ENCODE results near the gene PPARG.
"Not testable (repeated sequence)": the region's sequence is repeated elsewhere in the genome, so short reads cannot be mapped to it uniquely, and the experiment has no call there.

The PPARG gene

GRCh38 chr3:12442654-12443501 is 154.0 kb downstream of the PPARG start:
- H3K27ac ChIP-seq (ENCODE audit: low read length) = no peak overlapping the region
- no peak overlapping the region for H3K9ac ChIP-seq (ENCODE audit: low read length)
- H3K36me3 ChIP-seq (ENCODE audit: control insufficient read depth, low read depth, low read length) = no peaks in the 10 kb centered on the region
- H3K27me3 ChIP-seq (ENCODE audit: control insufficient read depth, insufficient read depth, low read length) = no peaks in the 10 kb centered on the region
- peaks cover 15% of the 10 kb centered on the region for H3K4me1 ChIP-seq (ENCODE audit: control insufficient read depth, low read depth, low read length)
- no peak overlapping the region for H3K4me3 ChIP-seq (ENCODE audit: low read length)
- no peaks in the 10 kb centered on the region for H3K9me3 ChIP-seq (ENCODE audit: control insufficient read depth, low read depth, low read length)

- no peak overlapping the region for H3K27ac ChIP-seq (ENCODE audit: low read length)
- H3K4me1 ChIP-seq (ENCODE audit: control insufficient read depth, low read depth, low read length) = peaks cover 15% of the 10 kb centered on the region
- no peak overlapping the region for H3K4me3 ChIP-seq (ENCODE audit: low read length)
- H3K9ac ChIP-seq (ENCODE audit: low read length) = no peak overlapping the region
- no peaks in the 10 kb centered on the region for H3K27me3 ChIP-seq (ENCODE audit: control insufficient read depth, insufficient read depth, low read length)
- H3K9me3 ChIP-seq (ENCODE audit: control insufficient read depth, low read depth, low read length) = no peaks in the 10 kb centered on the region
- no peaks in the 10 kb centered on the region for H3K36me3 ChIP-seq (ENCODE audit: control insufficient read depth, low read depth, low read length)
Measured at GRCh38 chr3:12443781-12444522, 155.1 kb downstream of the PPARG start.

GRCh38 chr3:12444582-12445471 is 156.0 kb downstream of the PPARG start:
- no peak overlapping the region for H3K9ac ChIP-seq (ENCODE audit: low read length)
- no peaks in the 10 kb centered on the region for H3K9me3 ChIP-seq (ENCODE audit: control insufficient read depth, low read depth, low read length)
- H3K27ac ChIP-seq (ENCODE audit: low read length) = no peak overlapping the region
- no peaks in the 10 kb centered on the region for H3K36me3 ChIP-seq (ENCODE audit: control insufficient read depth, low read depth, low read length)
- no peak overlapping the region for H3K4me3 ChIP-seq (ENCODE audit: low read length)
- H3K4me1 ChIP-seq (ENCODE audit: control insufficient read depth, low read depth, low read length) = peaks cover 15% of the 10 kb centered on the region
- H3K27me3 ChIP-seq (ENCODE audit: control insufficient read depth, insufficient read depth, low read length) = no peaks in the 10 kb centered on the region

GRCh38 chr3:12445523-12446240 is 156.8 kb downstream of the PPARG start:
- Histone ChIP-seq H3K27me3 (ENCODE audit: control insufficient read depth, insufficient read depth, low read length) (no peaks in the 10 kb centered on the region), H3K9ac (ENCODE audit: low read length) (no peak overlapping the region), H3K4me3 (ENCODE audit: low read length) (no peak overlapping the region), H3K9me3 (ENCODE audit: control insufficient read depth, low read depth, low read length) (no peaks in the 10 kb centered on the region), H3K27ac (ENCODE audit: low read length) (no peak overlapping the region), H3K4me1 (ENCODE audit: control insufficient read depth, low read depth, low read length) (peaks cover 15% of the 10 kb centered on the region), H3K36me3 (ENCODE audit: control insufficient read depth, low read depth, low read length) (no peaks in the 10 kb centered on the region)

GRCh38 chr3:12446298-12446697 is 157.4 kb downstream of the PPARG start:
- Histone ChIP-seq H3K27ac (ENCODE audit: low read length) (no peak overlapping the region), H3K4me1 (ENCODE audit: control insufficient read depth, low read depth, low read length) (peaks cover 12% of the 10 kb centered on the region), H3K36me3 (ENCODE audit: control insufficient read depth, low read depth, low read length) (no peaks in the 10 kb centered on the region), H3K4me3 (ENCODE audit: low read length) (no peak overlapping the region), H3K9me3 (ENCODE audit: control insufficient read depth, low read depth, low read length) (no peaks in the 10 kb centered on the region), H3K27me3 (ENCODE audit: control insufficient read depth, insufficient read depth, low read length) (no peaks in the 10 kb centered on the region), H3K9ac (ENCODE audit: low read length) (no peak overlapping the region)

- Histone ChIP-seq H3K4me1 (ENCODE audit: control insufficient read depth, low read depth, low read length) (peaks cover 8% of the 10 kb centered on the region), H3K27me3 (ENCODE audit: control insufficient read depth, insufficient read depth, low read length) (no peaks in the 10 kb centered on the region), H3K36me3 (ENCODE audit: control insufficient read depth, low read depth, low read length) (no peaks in the 10 kb centered on the region), H3K27ac (ENCODE audit: low read length) (no peak overlapping the region), H3K9me3 (ENCODE audit: control insufficient read depth, low read depth, low read length) (no peaks in the 10 kb centered on the region), H3K9ac (ENCODE audit: low read length) (no peak overlapping the region), H3K4me3 (ENCODE audit: low read length) (no peak overlapping the region)
Measured at GRCh38 chr3:12447075-12447474, 158.2 kb downstream of the PPARG start.

- H3K9me3 ChIP-seq (ENCODE audit: control insufficient read depth, low read depth, low read length); H3K27ac ChIP-seq (ENCODE audit: low read length); H3K9ac ChIP-seq (ENCODE audit: low read length); H3K4me3 ChIP-seq (ENCODE audit: low read length); H3K36me3 ChIP-seq (ENCODE audit: control insufficient read depth, low read depth, low read length); H3K27me3 ChIP-seq (ENCODE audit: control insufficient read depth, insufficient read depth, low read length); H3K4me1 ChIP-seq (ENCODE audit: control insufficient read depth, low read depth, low read length): not testable (repeated sequence)
Measured at GRCh38 chr3:12448404-12449202, 159.7 kb downstream of the PPARG start.

GRCh38 chr3:12449889-12450682 is 161.2 kb downstream of the PPARG start:
- peaks cover 3% of the 10 kb centered on the region for H3K4me1 ChIP-seq (ENCODE audit: control insufficient read depth, low read depth, low read length)
- no peaks in the 10 kb centered on the region for H3K9me3 ChIP-seq (ENCODE audit: control insufficient read depth, low read depth, low read length)
- no peak overlapping the region for H3K4me3 ChIP-seq (ENCODE audit: low read length)
- H3K9ac ChIP-seq (ENCODE audit: low read length) = no peak overlapping the region
- no peaks in the 10 kb centered on the region for H3K27me3 ChIP-seq (ENCODE audit: control insufficient read depth, insufficient read depth, low read length)
- no peaks in the 10 kb centered on the region for H3K36me3 ChIP-seq (ENCODE audit: control insufficient read depth, low read depth, low read length)
- H3K27ac ChIP-seq (ENCODE audit: low read length) = no peak overlapping the region

- Histone ChIP-seq H3K4me3 (ENCODE audit: low read length) (no peak overlapping the region), H3K9me3 (ENCODE audit: control insufficient read depth, low read depth, low read length) (no peaks in the 10 kb centered on the region), H3K4me1 (ENCODE audit: control insufficient read depth, low read depth, low read length) (no peaks in the 10 kb centered on the region), H3K27ac (ENCODE audit: low read length) (no peak overlapping the region), H3K27me3 (ENCODE audit: control insufficient read depth, insufficient read depth, low read length) (no peaks in the 10 kb centered on the region), H3K9ac (ENCODE audit: low read length) (no peak overlapping the region), H3K36me3 (ENCODE audit: control insufficient read depth, low read depth, low read length) (no peaks in the 10 kb centered on the region)
Measured at GRCh38 chr3:12451481-12451880, 162.6 kb downstream of the PPARG start.

- no peak overlapping the region for H3K4me3 ChIP-seq (ENCODE audit: low read length)
- no peaks in the 10 kb centered on the region for H3K36me3 ChIP-seq (ENCODE audit: control insufficient read depth, low read depth, low read length)
- no peak overlapping the region for H3K27ac ChIP-seq (ENCODE audit: low read length)
- no peaks in the 10 kb centered on the region for H3K27me3 ChIP-seq (ENCODE audit: control insufficient read depth, insufficient read depth, low read length)
- H3K9me3 ChIP-seq (ENCODE audit: control insufficient read depth, low read depth, low read length) = no peaks in the 10 kb centered on the region
- H3K4me1 ChIP-seq (ENCODE audit: control insufficient read depth, low read depth, low read length) = no peaks in the 10 kb centered on the region
- H3K9ac ChIP-seq (ENCODE audit: low read length) = no peak overlapping the region
Measured at GRCh38 chr3:12451960-12452359, 163.1 kb downstream of the PPARG start.

All from iPS-18a (cell line).